ENCODE results near the gene POLR1A.

POLR1A gene

GRCh38 chr2:86105252-86105968 is at the start of gene POLR1A:
TSS of gene POLR1A (minus strand) at chr2:86105886. CDS start at chr2:86105776, 110 bp downstream.
- DNase-seq (ENCODE audit: low spot score) = peak; percentile 98

GRCh38 chr2:86150502-86150901 is 44.8 kb upstream of the POLR1A start:
- no peak for DNase-seq (ENCODE audit: low spot score)

DNA sequence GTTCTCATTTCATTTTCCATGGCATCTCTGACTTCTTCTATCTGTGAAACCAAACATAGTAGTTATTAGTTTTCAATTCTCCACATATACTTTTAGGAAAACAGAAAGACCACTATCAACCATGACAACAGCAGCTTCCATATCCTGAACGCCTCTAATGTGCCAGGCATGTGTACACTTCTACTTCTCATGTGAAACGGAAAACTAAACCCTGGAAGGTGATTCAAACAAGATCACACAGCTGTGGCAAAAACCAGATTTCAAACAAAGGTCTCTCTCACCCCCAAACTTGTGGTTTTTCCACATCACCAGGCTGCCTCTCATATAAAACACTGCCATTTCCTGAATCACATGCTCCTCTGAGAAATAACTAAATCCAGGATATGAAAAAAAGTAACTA is 42.1 kb upstream of the POLR1A start:
- no peak for DNase-seq (ENCODE audit: low spot score)

DNA sequence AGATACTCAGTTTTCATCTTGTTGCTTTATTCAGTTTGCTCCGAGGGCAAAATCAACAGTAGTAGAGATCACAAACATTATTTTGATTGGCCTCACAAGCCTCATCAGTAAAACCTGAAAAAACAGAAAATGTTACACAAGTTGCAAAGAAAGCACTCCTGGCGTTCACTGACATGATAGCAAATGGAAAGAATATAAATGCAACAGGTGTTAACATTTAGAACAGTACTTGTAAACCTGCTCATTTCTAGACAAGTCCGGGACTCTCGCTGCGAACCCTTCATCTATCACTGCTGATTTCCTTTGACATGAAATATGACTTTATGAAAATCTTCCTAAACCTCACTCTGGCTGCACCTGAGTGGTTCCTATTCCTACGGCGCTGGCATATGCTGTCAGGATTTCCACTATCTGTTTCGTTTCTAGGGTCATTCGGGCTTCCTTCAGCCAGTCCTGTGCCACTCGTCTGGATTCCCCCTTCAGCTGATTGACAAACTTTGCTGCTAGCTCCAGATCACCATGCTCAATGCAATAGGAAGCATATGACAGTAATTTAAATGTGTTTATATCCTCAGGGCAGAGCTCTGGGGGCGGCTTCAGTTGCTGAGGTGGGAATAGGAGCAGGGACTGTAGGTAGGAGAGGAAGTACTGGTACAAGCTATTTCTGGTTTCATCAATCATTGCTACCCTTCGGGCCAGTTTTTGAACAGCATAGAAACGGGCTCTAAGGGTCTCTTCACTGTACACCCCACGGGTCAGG is 38.4 kb upstream of the POLR1A start:
- no peak for DNase-seq (ENCODE audit: low spot score)

DNA sequence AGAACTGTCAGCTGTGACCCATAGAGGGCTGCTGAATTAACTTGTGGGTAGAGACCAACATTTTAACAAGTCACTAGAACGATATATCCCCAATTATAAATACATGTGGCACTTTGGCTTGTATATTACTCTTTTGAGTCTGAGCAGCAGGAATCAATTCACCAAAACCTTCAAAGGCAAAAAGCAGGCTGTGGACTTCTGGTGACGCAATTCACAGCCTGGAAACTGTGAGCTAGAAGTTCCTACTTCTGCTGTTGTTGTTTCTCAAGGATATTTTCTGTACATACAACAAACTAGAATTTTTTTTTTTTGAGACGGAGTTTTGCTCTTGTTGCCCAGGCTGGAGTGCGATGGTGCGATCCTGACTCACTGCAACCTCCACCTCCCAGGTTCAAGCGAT is 37.6 kb upstream of the POLR1A start:
- DNase-seq (ENCODE audit: low spot score) = no peak

DNA sequence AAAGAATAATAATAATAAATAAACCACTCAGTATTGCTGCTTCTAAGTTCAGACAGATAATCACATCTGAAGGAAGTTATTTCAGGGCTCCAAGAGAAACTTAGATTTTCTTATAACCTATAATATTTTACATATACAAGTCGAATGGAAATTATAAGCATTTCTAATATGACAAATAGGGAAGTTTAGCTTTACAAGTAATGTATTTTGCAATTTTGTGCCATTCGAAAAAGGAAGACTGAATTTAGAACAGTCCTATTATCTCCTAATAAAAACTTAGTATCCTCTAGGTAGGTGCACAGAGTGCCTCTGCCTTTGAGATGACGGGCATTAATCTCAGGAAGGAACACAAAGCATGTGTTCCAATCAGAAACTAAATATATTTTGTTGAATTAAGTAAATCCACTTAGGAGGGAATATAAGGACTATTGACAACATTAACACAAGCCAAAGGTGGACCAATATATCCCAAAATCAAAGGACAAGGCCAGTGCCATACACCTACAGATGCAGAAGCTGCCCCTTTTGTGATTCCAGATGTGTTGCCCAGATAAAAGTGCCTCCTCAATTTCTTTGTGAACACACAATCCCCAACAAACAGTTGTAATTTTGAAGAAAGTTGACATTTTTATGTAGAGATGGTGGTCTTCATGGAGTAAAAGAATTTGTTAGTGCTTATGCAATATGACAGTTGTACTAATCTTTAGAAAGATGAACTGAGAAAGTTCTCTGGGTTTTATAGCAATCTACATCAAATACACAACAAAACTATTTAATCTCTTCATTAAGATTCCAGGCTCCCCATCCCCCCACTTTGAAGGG is 37.0 kb upstream of the POLR1A start:
- no peak for DNase-seq (ENCODE audit: low spot score)

DNA sequence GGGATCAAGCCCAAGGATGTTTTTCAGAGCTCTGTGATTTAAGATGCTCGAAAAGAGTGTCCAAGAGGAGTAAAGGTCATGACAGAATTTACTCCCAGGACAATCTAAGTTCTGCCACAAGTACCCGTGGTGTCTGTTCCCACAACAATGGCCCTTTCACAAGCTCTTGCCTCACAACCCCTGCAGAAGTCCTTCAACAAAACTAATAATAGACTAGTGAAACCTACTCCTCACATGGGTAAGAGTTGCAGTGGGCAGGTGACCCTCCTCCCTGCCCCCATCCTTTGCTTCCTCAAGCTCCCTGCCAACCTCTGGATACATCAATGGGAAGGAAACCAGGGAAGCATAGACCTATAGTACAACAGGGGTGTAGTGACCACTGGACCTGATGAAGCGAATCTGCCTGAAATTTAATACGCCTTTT is 35.3 kb upstream of the POLR1A start:
- DNase-seq (ENCODE audit: low spot score) = no peak

GRCh38 chr2:86139981-86140380 is 34.3 kb upstream of the POLR1A start:
- no peak for DNase-seq (ENCODE audit: low spot score)

DNA sequence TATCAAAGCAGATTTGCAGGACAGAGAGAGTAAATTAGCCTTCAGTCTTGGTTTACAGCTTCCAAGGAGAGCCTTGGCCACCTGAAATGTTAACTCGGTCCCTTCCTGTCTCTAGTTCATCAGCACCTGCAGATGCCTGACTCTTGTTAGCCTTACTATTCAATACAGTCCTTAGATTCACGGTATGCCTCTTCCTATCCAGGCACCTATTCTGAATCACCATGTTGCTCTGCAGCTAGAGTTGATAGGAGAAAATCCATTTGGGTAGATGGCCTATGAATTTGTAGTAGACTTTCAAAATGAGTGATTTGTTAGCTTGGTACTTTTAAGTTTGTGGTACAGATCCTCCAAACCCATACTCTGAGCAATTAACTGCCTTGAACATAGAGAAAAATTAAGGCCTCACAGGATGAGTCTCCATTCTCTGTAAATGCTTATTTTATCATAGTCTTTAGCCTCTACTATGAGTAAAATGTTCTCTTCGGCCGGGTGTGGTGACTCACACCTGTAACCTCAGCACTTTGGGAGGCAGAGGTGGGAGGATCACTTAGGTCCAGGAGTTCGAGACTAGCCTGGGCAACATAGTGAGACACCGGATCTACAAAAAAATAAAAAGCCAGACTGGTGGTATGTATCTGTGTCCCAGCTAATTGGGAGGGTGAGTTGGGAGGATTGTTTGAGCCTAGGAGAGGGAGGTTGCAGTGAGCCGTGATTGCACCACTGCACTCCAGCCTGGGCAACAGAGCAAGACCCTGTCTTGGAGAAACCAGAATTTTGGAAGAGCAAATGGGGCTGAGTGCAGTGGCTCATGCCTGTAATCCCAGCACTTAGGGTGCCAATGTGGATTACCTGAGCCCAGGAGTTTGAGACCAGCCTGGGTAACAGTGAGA is 33.3 kb upstream of the POLR1A start:
- no peak for DNase-seq (ENCODE audit: low spot score)

- DNase-seq (ENCODE audit: low spot score) = no peak
Measured at GRCh38 chr2:86136141-86136540, 30.5 kb upstream of the POLR1A start.

DNA sequence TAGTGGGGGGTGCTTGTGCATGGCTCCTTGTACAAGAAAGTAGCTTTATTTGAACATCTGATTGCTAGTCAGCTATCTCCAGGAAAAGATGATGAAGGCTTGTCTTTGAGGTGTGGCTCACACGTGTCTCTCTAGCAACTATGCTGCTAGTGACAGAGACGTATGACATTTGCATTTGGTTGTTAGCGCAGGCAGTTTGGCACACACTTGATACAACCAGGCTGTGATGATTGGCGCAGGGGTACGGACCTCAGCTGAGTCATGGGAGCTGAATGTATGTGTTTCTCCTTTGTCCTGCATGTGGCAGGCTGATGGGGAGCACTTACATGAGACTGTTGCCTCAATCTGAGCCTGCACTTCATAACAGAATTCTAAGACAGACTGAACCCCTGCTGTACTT is 30.0 kb upstream of the POLR1A start:
- DNase-seq (ENCODE audit: low spot score) = peak; percentile 42

DNA sequence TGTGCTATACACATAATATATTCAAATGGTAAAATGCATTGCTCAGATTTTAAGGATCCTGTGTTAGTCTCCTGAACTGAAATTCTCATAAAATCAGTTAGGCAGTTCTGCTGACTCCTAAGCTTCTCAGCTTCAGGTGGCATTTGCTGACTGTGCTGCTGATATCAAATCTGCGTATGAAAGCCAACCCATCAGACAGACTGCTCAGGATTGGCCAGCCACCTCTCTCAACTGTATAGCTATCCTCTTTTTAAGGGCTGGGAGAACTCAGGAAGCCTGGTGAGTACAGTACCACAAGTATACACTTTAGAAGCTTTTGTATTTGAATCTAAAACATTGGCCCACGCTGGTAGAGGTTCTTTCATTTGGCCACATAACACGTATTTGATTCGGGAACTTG is 29.0 kb upstream of the POLR1A start:
- no peak for DNase-seq (ENCODE audit: low spot score)

DNA sequence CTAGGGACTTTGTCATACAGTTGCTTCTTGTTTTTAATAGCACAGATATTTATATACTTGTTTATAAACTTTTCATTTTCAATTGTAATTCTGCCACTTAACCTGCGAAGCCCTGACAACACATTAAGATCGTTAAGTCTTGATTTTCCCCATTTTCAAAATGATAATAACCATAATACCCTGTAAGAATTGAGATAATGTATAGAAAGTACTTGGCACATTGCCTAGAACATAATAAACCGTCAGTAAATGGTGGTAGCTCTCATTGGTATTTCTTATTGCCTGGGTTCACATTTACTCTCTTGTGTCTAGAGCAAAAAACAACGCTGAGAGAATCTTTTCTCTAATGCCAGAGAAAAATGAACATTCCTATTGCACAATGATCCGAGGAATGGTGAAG is 19.0 kb upstream of the POLR1A start:
- no peak for DNase-seq (ENCODE audit: low spot score)

DNA sequence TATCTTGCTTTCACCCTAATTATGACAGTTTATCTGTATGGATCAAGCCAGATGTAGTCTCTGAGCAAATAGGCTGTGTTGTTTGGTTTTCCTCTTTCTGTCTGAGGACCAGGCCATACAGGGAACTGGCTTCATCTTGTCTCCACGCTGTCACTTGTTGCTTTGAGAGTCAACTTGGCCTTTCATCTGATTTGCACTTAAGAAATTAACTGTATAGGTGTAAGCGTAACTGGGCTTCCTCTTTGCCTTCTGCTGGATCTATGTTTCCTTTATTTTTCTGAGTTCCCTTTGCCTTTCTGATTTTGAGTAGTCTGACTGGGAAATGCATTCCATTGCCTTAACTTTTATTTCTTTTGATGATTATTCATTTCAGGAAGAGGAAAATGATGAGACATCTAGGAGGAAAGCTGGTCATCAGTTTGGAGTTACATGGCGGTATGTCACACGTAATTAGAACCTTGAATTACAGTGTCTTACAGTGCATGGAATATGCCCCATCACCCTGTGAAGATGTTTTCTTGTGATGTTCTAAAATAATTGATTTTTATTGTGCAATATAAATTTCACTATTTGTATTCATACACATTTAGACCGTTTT is 17.7 kb upstream of the POLR1A start:
- no peak for DNase-seq (ENCODE audit: low spot score)

DNA sequence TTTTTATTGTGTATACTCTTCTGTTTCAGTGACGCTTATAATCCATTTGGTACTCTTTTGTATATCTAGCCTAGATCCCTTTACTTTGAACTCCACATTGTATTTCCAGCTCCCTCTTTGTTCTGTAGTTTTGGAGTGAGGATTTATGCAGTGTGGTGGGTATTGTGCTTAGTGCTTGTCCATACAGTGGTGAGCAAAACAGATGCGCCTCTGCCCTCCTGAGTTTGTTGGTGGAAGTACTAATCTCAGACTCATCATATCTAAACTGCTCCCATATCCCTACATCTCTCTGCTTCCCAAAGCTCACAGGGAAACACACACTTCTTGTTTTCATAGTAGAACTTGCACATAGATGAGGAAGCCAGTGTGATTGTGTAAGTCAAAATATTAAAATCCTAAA is 12.4 kb upstream of the POLR1A start:
- no peak for DNase-seq (ENCODE audit: low spot score)

DNA sequence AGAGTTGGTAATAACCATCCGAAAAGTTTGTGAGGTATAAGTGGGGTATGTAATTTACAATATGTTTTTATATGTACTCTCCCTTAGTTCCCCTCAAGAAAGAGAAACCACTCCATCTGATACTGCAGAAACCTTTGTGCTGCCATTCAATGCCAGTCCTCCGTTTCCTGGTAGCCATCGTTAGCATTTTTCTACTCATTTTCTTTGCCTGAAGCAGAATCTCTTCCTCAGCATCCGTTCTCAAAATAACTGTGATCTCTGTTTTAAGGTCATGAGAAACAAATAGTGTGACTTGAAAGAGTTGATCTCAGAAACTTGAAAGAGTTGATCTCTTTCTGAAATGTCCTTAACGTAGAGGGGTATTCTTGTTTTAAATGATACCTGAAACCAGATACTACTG is 1.3 kb upstream of the POLR1A start:
- DNase-seq (ENCODE audit: low spot score) = no peak

DNA sequence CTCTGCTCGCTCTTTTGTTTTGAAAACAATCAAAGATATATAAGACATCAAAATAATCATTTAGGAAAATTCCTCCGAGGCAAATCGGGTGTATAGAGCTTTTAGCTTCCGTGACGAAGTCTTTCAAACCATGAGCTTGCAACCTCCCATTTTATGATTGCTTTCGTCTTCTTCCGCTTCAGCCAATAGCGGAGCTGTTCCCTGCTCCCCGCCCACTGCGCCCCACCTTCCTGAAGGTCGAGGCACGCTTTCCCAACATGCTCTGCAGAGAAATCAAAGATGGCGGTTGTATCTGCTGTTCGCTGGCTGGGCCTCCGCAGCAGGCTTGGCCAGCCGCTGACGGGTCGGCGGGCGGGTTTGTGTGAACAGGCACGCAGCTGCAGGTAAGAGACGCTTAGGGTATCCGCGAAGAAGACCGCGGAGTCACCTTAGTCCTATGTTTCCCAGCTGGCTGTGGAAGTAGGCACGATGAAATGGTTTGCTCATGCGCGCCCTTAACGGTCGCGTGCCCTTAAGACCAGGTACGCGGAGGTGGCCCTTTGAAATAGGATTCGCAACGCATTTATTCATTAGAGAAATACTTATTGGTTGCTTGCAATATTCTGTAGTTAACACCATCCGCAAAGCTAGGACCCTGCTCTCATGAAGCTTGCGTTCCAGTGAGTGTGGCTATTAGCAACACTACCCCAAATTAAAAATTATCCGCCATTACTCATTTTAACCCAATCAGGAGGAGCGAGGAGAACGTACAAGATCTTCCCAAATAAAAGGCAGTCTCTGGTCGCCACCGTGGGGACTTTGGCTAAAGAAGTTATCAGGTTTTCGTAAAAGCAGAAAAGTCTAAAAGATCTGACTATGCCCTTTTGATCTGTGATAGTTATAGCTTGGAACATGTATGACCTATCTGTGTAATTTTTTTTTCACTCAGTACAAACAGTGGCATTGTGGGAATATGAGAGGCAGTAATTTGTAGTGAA is 571 bp upstream of the POLR1A start, which contains the start of gene PTCD3:
Gene PTCD3, plus strand, starts transcription at position 267 of the 977 bp plus-strand sequence. Its CDS starts 13 bp downstream, at position 280.
- DNase-seq (ENCODE audit: low spot score) = peak; percentile 98

DNA sequence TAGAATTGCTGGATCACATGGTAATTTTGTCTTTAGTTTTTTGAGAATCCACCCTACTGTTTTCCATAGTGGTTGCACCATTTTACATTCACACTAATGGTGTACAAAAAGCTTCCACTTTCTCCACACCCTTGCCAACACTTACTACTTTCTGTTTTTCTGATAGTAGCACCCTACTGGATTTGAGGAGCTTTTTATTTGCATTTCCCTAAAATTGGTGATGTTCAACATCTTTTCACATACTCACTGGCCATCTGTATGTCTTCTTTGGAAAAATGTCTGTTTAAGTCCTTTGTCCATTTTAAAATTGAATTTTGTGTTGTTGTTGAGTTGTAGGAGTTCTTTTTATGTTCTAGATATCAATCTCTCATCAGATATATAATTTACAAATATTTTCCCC is 3.5 kb downstream of the POLR1A start:
- no peak for DNase-seq (ENCODE audit: low spot score)

GRCh38 chr2:86097913-86098312 is 7.8 kb downstream of the POLR1A start:
- no peak for DNase-seq (ENCODE audit: low spot score)
